GM12872 (cell line): ENCODE measurements around the gene CFAP119.

ENCODE experiments used
- TF ChIP-seq, protein P1 (sequence below): IDR thresholded peaks from 3 replicates; pipeline ENCODE4 v1.5.1; 2011; ENCODE audit warnings: low read depth, mild to moderate bottlenecking, low read length, moderate library complexity; ENCODE audit not compliant: insufficient read depth

CFAP119 gene

DNA sequence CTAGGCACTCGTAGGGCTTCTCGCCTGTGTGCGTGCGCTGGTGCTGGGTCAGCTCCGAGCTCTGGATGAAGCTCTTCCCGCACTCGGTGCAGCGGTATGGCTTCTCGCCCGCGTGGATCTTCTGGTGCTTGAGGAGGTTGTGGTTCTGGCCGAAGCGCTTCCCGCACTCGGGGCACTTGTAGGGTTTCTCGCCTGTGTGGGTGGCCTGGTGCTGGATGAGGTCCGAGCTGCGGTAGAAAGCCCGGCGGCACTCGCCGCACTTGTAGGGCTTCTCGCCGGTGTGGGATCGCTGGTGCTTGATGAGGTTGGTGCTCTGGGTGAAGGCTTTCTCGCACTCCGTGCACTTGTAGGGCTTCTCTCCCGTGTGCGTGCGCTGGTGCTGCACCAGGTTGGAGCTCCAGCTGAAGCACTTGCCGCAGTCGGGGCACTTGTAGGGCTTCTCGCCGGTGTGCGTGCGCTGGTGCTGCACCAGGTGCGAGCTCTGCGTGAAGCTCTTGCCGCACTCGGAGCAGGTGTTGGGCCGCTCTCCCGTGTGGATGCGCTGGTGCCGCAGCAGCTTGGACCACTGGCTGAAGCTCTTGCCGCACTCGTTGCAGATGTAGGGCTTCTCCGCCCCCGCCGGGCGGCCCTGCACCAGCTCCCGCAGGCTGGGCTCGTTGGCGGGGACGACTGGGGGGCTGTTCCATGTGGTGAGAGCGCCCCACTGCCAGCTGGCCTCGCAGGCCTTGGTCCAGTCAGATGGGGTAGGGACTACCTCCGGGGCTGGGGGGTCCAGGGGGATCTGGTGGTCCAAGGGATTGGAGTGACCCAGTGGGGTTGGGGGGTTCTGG, 21.6 kb upstream of the CFAP119 start:
- TF ChIP-seq, protein P1, sequence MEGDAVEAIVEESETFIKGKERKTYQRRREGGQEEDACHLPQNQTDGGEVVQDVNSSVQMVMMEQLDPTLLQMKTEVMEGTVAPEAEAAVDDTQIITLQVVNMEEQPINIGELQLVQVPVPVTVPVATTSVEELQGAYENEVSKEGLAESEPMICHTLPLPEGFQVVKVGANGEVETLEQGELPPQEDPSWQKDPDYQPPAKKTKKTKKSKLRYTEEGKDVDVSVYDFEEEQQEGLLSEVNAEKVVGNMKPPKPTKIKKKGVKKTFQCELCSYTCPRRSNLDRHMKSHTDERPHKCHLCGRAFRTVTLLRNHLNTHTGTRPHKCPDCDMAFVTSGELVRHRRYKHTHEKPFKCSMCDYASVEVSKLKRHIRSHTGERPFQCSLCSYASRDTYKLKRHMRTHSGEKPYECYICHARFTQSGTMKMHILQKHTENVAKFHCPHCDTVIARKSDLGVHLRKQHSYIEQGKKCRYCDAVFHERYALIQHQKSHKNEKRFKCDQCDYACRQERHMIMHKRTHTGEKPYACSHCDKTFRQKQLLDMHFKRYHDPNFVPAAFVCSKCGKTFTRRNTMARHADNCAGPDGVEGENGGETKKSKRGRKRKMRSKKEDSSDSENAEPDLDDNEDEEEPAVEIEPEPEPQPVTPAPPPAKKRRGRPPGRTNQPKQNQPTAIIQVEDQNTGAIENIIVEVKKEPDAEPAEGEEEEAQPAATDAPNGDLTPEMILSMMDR: no peak

DNA sequence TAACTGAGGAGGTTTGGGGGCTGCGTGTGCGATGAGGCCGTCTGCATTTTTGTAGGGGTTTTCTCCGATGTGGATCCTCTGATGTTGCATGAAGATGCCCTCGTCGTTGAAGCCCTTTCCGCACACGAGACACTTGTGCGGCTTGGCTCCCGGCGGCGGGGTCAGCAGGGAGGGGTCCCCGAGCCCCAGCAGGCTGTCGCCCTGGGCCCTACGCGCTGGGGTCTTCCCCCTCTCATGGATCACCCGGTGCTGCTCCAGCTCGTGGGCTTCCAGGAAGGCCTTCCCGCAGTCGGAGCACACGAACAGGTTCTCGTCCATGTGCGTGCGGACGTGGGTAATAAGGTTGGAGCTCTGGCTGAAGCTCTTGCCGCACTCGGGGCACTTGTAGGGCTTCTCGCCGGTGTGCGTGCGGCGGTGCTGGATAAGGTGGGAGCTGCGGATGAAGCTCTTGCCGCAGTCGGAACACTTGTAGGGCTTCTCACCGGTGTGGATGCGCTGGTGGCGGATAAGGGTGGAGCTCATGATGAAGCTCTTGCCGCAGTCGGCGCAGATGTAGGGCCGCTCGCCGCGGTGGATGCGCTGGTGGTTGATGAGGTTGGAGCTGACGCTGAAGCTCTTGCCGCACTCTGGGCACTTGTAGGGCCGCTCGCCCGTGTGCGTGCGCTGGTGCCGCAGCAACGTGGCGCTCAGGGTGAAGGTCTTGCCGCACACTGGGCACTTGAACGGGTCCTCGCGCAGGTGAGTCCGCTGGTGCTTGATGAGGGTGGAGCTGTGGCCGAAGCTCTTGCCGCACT, 20.8 kb upstream of the CFAP119 start:
- TF ChIP-seq, protein P1: no peak

DNA sequence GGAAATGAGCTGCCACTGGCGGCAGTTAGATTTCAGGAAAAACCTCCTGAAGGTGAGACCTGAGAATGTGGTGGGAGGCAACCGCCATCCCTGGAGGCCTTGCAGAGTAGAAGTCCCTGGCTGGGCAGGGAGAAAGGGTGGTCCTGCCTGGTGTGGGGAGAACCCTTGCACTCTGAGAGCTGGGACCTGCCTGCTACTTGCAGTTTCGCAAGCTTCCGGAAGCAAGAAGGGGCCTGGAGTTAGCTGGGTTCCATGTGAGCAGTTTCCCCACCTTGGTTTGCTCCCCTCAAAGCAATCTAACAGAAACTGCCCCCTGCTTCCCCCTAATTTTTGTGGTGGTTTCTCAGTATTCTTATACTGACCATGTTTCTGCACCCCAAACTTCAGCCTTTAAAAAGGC, 18.7 kb upstream of the CFAP119 start:
- TF ChIP-seq, protein P1: no peak

DNA sequence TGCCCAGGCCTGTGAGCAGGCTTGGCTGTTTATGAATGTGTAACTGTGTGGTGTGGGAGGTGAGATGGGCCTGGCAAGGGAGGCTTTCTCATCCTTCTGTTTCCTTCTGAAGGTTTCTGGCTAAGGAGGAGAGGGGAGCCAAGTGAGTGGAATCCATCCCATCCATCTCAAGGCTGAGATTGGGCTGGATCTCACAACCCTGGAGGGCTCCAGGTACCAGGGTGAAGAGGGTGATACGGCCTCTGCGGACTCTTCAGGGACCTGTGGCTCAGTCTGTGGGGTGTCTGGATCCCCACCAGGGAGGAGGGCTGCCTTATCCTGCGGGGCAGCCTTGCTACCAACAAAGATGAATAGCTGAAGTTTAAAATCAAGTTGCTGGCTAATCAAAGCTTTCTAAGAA, 18.2 kb upstream of the CFAP119 start:
- TF ChIP-seq, protein P1: no peak

DNA sequence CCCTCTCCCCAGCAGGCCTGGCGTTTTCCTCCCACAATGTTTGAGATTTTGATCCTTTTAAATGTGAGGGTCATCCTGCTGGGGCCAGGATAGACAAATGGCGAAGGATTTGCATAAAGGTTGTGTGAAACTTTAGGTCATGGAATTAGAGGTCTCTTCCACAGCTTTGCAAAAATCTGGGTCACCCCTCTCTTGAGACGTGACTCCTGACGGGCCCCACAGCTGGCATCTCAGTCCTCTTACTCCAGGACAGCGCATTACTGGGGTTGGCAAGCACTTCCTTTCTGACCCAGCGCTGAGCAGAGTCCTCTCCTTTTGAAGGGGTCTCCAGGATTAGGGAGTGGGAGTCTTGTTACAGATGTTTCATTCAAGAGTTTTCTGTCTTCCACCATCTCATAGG, 17.7 kb upstream of the CFAP119 start:
- TF ChIP-seq, protein P1: no peak

DNA sequence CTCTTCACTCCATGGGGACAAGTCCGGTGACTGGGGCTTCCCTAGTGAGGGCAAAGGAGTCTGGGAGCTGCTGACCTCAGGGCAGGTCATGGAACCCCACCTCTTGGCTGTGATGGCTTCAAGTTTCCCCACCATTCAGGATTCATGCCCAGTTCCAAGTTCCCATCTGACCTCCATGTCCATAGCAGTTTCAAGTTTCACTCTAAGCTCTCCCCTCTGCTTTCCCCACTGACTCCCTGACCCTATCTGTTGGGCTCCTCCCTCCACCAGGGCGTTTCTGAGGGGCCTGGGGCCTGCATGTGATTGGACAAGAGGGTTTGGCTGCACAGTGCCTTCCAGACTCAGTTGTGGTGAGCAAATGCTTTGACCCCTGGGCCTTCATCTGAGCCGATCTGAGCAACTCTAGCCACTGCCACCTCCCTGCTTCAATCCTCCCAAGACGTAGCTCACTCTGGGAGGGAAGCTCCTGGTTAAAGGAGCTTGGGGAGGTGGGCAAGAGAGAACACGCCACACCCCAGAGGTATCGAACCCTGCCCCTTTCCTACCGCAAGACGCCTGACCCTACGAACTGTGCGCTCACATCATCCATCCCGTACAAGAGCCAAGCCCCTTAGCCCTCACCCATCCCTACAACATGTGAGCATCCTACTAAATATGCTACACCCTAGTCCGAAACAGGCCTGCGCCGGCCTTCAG, 16.8 kb upstream of the CFAP119 start:
- TF ChIP-seq, protein P1: no peak
